Measurements from ENCODE around the gene PACSIN2.

Gene PACSIN2

DNA sequence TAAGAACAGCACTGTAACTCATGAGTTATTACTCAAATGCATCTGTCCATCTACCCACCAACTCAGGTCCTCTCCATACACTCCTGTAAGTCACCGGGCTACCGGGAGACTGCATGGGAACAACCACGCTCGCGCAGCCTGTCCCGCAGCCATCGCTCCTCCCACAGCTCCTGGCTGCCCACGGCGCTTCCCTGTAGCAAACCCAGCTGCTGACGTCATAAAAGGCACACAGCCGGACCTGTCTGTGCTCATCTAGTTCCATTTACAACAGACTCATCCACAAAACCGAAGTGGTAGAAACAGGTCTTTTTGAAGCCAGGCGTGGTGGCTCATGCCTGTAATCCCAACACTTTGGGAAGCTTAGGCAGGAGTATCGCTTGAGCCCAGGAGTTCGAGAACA, 23.4 kb upstream of the PACSIN2 start:
- no peak for TF ChIP-seq SIN3A (IDR thresholded peaks at IDR 0.05; ENCODE audit: borderline replicate concordance, insufficient read depth, low read length)
- TF ChIP-seq TAF1 (IDR thresholded peaks at IDR 0.05; ENCODE audit: borderline replicate concordance, insufficient read depth, low read length) = no peak
- TF ChIP-seq POLR2AphosphoS5 (IDR thresholded peaks at IDR 0.05; ENCODE audit: low read depth, low read length) = no peak
- TF ChIP-seq, protein P1, sequence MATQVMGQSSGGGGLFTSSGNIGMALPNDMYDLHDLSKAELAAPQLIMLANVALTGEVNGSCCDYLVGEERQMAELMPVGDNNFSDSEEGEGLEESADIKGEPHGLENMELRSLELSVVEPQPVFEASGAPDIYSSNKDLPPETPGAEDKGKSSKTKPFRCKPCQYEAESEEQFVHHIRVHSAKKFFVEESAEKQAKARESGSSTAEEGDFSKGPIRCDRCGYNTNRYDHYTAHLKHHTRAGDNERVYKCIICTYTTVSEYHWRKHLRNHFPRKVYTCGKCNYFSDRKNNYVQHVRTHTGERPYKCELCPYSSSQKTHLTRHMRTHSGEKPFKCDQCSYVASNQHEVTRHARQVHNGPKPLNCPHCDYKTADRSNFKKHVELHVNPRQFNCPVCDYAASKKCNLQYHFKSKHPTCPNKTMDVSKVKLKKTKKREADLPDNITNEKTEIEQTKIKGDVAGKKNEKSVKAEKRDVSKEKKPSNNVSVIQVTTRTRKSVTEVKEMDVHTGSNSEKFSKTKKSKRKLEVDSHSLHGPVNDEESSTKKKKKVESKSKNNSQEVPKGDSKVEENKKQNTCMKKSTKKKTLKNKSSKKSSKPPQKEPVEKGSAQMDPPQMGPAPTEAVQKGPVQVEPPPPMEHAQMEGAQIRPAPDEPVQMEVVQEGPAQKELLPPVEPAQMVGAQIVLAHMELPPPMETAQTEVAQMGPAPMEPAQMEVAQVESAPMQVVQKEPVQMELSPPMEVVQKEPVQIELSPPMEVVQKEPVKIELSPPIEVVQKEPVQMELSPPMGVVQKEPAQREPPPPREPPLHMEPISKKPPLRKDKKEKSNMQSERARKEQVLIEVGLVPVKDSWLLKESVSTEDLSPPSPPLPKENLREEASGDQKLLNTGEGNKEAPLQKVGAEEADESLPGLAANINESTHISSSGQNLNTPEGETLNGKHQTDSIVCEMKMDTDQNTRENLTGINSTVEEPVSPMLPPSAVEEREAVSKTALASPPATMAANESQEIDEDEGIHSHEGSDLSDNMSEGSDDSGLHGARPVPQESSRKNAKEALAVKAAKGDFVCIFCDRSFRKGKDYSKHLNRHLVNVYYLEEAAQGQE (IDR thresholded peaks at IDR 0.05; ENCODE audit: insufficient read depth in 1 of 2, low read depth in 2 of 2, low read length in 2 of 2) = no peak

DNA sequence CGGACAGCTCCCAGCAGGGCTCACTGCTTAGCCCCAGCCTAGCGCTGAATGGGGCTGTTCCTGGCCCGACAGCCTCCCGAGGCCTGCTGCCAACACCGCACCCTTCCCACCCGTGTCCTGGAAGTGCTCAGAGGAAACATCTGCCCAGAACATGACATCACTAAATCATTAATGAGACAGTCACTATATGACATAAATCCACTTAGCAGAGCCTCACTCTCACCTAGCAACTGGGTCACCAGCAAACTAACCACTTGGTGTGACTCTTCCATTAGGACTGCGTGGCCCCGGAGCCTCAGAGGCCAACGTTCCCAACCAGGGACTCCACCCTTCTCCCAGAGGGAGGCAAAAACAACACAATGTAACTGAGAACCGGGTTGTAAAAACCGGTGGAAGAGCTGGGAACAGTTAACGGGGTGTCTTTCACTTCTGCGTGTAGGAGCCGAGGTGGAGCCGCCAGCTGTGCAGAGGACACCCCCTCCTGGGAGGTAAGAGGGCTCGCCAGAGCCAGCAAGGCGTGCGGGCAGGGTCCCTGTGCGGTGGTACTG, 21.4 kb upstream of the PACSIN2 start:
- TF ChIP-seq POLR2AphosphoS5 (IDR thresholded peaks at IDR 0.05; ENCODE audit: low read depth, low read length) = no peak
- TF ChIP-seq, protein P1 (IDR thresholded peaks at IDR 0.05; ENCODE audit: insufficient read depth in 1 of 2, low read depth in 2 of 2, low read length in 2 of 2) = no peak
- no peak for TF ChIP-seq FOXP2 (optimal IDR thresholded peaks at IDR 0.05; ENCODE audit: borderline replicate concordance, extremely low read depth, extremely low read length, insufficient read depth)
- no peak for TF ChIP-seq SIN3A (IDR thresholded peaks at IDR 0.05; ENCODE audit: borderline replicate concordance, insufficient read depth, low read length)
- no peak for TF ChIP-seq TAF1 (IDR thresholded peaks at IDR 0.05; ENCODE audit: borderline replicate concordance, insufficient read depth, low read length)

DNA sequence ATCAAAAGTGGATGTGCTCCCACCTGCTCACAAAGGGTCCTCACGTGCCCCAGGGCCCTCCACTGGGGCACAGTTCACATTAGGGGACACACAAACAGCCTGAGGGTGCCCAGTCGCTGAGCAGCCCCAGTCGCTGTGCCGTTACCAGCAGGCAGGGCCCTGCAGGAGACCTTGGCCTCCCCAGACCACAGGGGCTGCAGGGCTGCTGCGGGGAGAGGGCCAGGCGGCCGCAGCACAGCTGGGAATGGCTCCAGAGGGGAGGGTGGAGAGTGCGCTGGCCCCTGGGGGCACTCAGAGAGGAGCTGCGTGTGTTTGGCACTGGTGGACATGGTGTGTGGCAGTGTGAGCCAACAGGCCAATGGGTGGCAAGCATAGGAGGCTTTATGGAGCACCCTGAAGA, 20.3 kb upstream of the PACSIN2 start:
- TF ChIP-seq, protein P1 (IDR thresholded peaks at IDR 0.05; ENCODE audit: insufficient read depth in 1 of 2, low read depth in 2 of 2, low read length in 2 of 2) = no peak

DNA sequence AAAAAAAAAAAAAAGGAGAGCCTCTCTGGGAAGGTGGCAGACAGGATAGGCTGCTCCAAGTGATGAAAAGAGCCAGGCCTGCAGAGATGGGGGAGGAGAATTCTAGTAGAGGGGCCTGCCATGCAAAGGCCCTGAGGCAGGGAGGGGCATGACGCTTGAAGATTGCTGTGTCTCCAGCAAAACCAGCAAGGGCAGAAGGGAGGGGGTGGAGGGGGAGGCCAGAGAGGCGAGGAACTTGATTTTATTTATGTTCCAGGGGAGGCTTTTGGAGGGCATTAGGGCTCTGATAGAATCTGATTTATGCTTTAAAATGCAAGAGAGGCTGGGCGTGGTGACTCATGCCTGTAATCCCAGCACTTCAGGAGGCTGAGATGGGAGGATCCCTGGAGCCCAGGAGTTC, 16.7 kb upstream of the PACSIN2 start:
- TF ChIP-seq, protein P1 (IDR thresholded peaks at IDR 0.05; ENCODE audit: insufficient read depth in 1 of 2, low read depth in 2 of 2, low read length in 2 of 2) = no peak
- no peak for TF ChIP-seq TAF1 (IDR thresholded peaks at IDR 0.05; ENCODE audit: borderline replicate concordance, insufficient read depth, low read length)
- TF ChIP-seq SIN3A (IDR thresholded peaks at IDR 0.05; ENCODE audit: borderline replicate concordance, insufficient read depth, low read length) = no peak
- TF ChIP-seq POLR2AphosphoS5 (IDR thresholded peaks at IDR 0.05; ENCODE audit: low read depth, low read length) = no peak

DNA sequence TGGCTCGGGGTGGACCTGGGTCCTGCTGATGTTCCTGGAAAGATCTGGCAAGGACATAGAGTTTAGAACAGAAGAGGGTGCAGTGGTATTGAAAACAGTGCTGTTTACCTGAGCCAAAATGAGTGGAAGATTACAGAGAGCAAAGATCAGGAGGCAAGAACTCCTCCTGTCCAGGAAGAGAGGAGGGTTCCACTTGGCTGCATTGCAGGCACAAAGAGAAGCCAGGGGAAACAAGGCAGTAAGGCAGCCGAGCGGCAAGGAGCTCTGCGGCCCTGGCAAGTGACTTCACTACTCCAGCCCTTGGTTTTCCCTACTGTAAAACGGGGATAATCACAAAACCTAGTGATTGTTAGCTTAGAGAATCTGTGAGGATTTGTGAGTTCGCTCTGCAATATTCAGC, 3.7 kb upstream of the PACSIN2 start:
- TF ChIP-seq FOXP2 (optimal IDR thresholded peaks at IDR 0.05; ENCODE audit: borderline replicate concordance, extremely low read depth, extremely low read length, insufficient read depth) = no peak
- TF ChIP-seq, protein P1 (IDR thresholded peaks at IDR 0.05; ENCODE audit: insufficient read depth in 1 of 2, low read depth in 2 of 2, low read length in 2 of 2) = no peak

All from PFSK-1 (cell line).